H1 (cell line): ENCODE data around the gene OR10H1.

Experiments
- BACH1 ChIP-seq: IDR thresholded peaks from 2 replicates; pipeline ENCODE4 v1.6.1; 2012; ENCODE audit warnings: low read length, improper control_type of control experiment
- BCL11A ChIP-seq, 2 experiments: IDR thresholded peaks; one replicate each; pipeline ENCODE4 v1.6.1; 2011; ENCODE audit warnings: low read depth in 2 of 2, low read length in 2 of 2, mild to moderate bottlenecking in 2 of 2
- EZH2 ChIP-seq: fragments of 200-600 bp; sonication (generic); IDR thresholded peaks from 2 replicates; pipeline ENCODE4 v1.7.1; 2012; ENCODE audit warnings: low read depth, mild to moderate bottlenecking, moderate library complexity, low read length, inconsistent platforms; ENCODE audit not compliant: severe bottlenecking
- FOSL1 ChIP-seq: IDR thresholded peaks from 2 replicates; pipeline ENCODE4 v1.6.1; 2011; ENCODE audit warnings: mild to moderate bottlenecking, low read depth, low read length, moderate library complexity; ENCODE audit not compliant: insufficient read depth
- JUND ChIP-seq: IDR thresholded peaks from 2 replicates; pipeline ENCODE4 v1.6.1; 2011; ENCODE audit warnings: mild to moderate bottlenecking, improper control_type of control experiment, low read length
- NRF1 ChIP-seq: IDR thresholded peaks from 2 replicates; pipeline ENCODE4 v1.6.1; 2011; ENCODE audit warnings: mild to moderate bottlenecking, low read depth, low read length, improper control_type of control experiment
- POLR2A ChIP-seq, 2 experiments: IDR thresholded peaks; 1 replicate in 1 of 2; 2 replicates in 1 of 2; pipeline ENCODE4 v1.6.1; 2011; ENCODE audit warnings: low read depth in 2 of 2, low read length in 2 of 2, mild to moderate bottlenecking in 2 of 2; ENCODE audit errors: control extremely low read depth in 1 of 2
- RAD21 ChIP-seq, 2 experiments: IDR thresholded peaks in 1 of 2; conservative IDR thresholded peaks in 1 of 2; 2 replicates each; pipeline ENCODE4 v1.6.1; 2011; ENCODE audit warnings: low read depth in 2 of 2, low read length in 2 of 2, improper control_type of control experiment in 1 of 2, inconsistent platforms in 1 of 2, mild to moderate bottlenecking in 1 of 2, moderate library complexity in 1 of 2
- SAP30 ChIP-seq: fragments of 300-600 bp; sonication (generic); IDR thresholded peaks from 2 replicates; pipeline ENCODE4 v1.7.1; 2012; ENCODE audit warnings: low read length, moderate library complexity, mild to moderate bottlenecking, inconsistent platforms; ENCODE audit not compliant: insufficient read depth, insufficient replicate concordance
- TAF1 ChIP-seq: IDR thresholded peaks from 2 replicates; pipeline ENCODE4 v1.6.1; 2011; ENCODE audit warnings: mild to moderate bottlenecking, low read depth, low read length
- TBP ChIP-seq: IDR thresholded peaks from 2 replicates; pipeline ENCODE4 v1.6.1; 2011; ENCODE audit warnings: low read depth, low read length, improper control_type of control experiment
- ZNF274 ChIP-seq: IDR thresholded peaks from 2 replicates; pipeline ENCODE4 v1.7.0; 2012; ENCODE audit warnings: low read length, borderline replicate concordance; ENCODE audit errors: extremely low read depth
- TF ChIP-seq, protein P1 (sequence below), 3 experiments: IDR thresholded peaks; 1 replicate in 2 of 3; 2 replicates in 1 of 3; pipeline versions ENCODE4 v1.5.1 to v1.6.1; 2011; ENCODE audit warnings: low read length in 3 of 3, mild to moderate bottlenecking in 3 of 3, inconsistent platforms in 2 of 3, low read depth in 1 of 3, moderate library complexity in 1 of 3; ENCODE audit not compliant: insufficient read depth in 1 of 3; ENCODE audit errors: control extremely low read depth in 1 of 3

DNA sequence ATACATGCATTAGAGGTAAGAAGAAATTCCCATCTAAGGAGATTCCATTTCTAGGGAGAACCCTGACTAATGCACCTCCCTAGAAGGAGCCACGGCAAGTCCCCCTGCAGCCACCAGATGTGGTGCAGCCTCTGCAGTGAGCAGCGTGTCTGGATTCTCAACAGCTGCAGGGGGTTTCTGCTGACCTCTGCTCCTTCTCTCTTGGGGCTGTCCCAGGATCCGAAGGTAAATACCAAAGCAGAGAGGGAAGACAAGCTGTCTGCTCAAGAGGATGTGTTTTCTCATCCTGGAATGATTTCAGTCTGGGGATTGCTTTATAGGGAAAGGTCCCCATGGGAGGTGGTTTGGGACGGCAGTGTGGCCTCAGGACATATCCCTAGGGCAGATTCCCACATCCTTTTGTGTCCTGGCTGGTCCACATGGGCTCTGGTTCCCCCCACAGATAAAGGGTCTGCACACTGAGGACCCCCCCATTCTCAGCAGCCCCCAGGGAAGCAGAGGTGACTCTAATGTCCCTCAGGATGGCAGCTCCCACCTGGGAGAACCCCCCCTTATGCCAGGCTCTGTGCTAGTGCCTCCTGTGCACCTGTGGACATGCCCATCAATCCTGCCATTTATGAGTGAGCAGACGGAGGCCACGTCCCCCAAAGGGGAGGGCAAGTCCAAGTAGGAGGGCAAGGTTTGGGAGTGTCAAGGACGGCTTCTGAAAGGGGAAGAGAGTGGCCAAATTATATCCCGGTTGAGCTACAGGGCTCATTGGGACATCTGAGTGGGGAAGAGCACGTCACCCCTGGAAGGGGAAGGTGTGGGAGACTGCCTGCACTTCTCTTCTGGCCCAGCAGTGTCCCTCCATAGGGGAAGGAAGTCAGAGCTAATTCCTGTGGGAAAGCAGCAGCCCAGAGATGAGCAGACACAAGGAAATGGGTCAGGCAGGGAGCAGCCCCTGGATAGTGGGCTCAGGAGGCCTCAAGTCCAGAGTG lies 38.2 kb downstream of the OR10H1 start:
- TF ChIP-seq, protein P1, sequence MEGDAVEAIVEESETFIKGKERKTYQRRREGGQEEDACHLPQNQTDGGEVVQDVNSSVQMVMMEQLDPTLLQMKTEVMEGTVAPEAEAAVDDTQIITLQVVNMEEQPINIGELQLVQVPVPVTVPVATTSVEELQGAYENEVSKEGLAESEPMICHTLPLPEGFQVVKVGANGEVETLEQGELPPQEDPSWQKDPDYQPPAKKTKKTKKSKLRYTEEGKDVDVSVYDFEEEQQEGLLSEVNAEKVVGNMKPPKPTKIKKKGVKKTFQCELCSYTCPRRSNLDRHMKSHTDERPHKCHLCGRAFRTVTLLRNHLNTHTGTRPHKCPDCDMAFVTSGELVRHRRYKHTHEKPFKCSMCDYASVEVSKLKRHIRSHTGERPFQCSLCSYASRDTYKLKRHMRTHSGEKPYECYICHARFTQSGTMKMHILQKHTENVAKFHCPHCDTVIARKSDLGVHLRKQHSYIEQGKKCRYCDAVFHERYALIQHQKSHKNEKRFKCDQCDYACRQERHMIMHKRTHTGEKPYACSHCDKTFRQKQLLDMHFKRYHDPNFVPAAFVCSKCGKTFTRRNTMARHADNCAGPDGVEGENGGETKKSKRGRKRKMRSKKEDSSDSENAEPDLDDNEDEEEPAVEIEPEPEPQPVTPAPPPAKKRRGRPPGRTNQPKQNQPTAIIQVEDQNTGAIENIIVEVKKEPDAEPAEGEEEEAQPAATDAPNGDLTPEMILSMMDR (IDR thresholded peaks at IDR 0.05; ENCODE audit: control extremely low read depth in 1 of 3, insufficient read depth in 1 of 3, low read depth in 1 of 3, low read length in 3 of 3): no peak
- TF ChIP-seq BCL11A (IDR thresholded peaks at IDR 0.05; ENCODE audit: low read depth in 2 of 2, low read length in 2 of 2) (no peak), POLR2A (IDR thresholded peaks at IDR 0.05; ENCODE audit: control extremely low read depth in 1 of 2, low read depth in 2 of 2, low read length in 2 of 2) (no peak), ZNF274 (no peak), FOSL1 (no peak), EZH2 (no peak), JUND (no peak), TAF1 (no peak), NRF1 (no peak), SAP30 (no peak), TBP (no peak), BACH1 (no peak), RAD21 (IDR thresholded peaks at IDR 0.05 in 1 of 2, conservative IDR thresholded peaks at IDR 0.05 in 1 of 2; ENCODE audit: low read depth in 2 of 2, low read length in 2 of 2) (no peak)
